HG02885 (cell line): ENCODE results near the gene ERO1B.
"Not testable (repeated sequence)": the region's sequence is repeated elsewhere in the genome, so short reads cannot be mapped to it uniquely, and the experiment has no call there.

Experiments
- ATAC-seq: cut with Tn5 transposase; IDR thresholded peaks from one replicate; pipeline ENCODE4 v1.9.1; 2021; ENCODE audit warnings: mild to moderate bottlenecking; ENCODE audit not compliant: unreplicated experiment, poor library complexity

The ERO1B gene, protein sequence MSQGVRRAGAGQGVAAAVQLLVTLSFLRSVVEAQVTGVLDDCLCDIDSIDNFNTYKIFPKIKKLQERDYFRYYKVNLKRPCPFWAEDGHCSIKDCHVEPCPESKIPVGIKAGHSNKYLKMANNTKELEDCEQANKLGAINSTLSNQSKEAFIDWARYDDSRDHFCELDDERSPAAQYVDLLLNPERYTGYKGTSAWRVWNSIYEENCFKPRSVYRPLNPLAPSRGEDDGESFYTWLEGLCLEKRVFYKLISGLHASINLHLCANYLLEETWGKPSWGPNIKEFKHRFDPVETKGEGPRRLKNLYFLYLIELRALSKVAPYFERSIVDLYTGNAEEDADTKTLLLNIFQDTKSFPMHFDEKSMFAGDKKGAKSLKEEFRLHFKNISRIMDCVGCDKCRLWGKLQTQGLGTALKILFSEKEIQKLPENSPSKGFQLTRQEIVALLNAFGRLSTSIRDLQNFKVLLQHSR

DNA sequence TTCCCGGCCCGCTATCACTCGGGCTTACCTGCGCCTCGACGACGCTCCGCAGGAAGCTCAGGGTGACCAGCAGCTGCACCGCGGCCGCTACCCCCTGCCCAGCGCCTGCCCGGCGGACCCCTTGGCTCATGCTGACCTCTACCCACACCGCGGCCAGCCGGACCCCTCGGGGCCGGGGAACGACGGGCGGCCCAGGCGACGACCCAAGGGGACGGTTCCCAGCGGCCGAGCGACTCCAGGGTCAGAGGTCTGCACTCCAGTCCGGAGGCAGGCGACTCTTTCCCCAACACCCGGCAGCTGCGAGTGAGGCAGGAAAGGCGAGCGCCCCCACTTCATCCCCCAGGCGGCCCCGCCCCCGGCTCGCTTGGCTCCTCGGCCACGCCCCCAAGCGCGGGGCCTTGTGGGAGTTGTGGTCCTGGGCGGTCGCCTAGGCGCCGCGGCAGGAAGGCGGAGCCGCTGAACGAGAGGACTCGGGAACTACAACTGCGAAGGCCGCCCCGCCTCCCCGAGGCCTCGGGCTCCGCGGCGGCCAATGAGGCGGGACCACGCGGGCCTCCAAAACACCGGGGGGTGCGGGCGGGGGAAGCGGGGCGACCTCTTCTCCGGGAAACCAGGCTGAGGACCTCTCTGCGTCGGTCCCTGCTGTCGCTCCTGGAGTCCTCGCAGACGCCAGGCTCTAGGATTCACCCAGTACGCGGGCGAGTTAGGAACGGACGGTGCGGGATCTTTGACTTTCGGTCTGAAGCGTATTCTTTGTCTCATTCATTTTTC lies at the start of gene ERO1B:
Gene ERO1B, minus strand, starts transcription at position 305 of the 771 bp plus-strand sequence. Its CDS starts 175 bp downstream, at position 130.
- peak; percentile 83 for ATAC-seq

DNA sequence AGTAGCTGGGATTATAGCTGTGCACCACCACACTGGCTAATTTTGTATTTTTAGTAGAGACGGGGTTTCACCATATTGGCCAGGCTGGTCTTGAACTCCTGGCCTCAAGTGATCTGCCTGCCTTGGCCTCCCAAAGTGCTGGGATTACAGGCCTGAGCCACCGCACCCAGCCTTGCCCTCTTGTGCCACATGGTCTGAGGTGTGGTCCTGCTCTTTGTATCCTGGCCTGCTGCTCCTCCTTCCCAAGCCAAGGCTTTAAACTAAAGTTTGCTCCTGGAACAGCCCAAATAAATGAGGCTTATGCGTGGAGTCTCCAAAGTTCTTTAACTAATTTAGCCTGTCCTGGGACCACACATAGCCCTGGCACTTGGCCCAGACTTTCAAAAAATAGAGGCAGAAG lies 49.7 kb upstream of the ERO1B start:
- not testable (repeated sequence) for ATAC-seq

DNA sequence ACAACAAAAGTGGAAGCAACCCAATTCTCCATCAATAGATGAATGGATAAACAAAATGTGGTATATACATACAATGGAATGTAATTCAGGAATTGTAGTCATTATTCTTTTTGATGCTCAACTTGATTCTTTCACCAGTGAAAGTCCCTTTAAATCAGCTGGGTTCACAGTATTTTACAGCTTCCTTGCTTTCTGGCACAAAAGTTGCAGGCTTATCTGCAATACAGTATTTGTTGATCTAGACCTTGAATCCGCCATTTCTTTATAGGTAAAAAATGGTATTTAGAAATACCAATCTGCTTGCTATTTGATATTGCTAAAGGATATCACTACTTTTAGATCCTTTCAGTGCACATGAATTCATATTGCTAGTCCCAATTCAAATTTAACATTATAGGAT lies 44.7 kb upstream of the ERO1B start:
- ATAC-seq, result no peak

DNA sequence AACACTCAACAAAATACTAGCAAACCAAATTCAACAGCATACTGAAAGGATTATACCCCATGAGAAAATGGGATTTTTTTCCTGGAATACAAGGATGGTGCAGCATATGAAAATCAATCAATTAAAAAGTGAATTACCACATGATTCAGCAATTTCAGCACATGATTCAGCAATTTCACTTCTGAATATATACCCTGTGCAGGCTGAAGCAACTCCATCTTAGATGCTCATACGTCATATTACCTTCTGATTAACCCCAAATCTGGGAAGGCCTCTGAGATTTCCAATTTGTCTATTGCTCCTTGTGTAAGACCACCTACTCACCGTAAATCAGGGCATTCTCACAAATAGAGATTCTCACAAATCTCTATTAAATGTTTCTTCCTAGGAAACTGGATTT lies 43.8 kb upstream of the ERO1B start:
- ATAC-seq, result no peak

DNA sequence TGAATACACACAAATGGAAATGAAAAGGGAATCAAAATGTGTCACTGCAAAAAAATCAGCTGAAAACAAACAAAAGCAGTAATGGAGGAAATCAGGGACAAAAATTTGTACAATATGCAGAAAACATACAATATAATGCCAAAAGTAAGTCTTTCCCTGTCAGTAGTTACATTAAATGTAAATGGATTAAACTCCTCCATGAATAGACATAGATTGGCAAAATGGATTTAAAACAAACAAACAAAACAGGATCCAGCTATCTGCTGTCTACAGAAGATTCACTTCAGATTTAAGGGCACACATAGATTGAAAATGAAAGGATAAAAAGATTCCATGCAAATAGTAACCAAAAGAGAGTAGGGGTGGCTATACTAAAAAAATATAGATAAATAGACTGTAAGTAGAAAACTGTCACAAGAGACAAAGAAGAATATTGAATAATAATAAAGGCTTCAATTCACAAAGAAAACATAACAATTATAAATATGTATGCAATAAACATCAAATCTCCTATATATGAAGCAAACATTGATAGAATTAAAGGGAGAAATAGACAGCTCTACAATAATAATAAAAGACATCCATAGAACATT lies 42.2 kb upstream of the ERO1B start:
- no peak for ATAC-seq

DNA sequence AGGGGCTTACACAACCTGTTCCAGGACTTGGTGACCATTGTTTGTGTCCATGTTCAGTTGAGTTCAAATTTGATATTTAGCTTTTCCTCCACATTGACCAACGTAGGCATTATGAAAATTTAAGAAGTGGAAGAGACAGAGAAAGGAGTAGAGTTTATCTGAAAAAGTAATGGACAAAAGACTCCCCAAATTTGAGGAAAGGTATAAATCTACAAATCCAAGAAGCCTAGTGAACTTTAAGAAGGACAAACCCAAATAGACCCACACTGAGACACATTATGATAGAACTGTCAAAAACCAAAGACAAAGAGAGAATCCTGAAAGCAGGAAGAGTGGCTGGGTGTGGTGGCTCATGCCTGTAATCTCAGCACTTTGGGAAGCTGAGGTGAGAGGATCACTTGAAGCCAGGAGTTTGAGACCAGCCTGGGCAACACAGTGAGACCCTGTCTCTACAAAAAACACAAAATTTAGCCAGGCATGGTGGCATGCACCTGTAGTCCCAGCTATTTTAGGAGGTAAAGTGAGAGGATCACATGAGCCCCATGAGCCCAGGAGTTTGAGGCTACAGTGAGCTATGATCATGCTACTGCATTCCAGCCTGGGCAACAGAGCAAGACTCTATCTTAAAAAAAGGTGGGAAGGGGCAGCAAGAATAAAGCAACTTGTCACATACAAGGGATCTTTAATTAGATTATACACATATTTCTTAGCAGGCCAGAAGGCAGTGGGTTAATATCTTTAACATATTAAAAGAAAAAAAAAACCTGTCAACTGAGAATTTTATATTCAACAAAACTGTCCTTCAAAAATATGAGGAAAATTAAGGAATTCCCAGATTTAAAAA lies 41.0 kb upstream of the ERO1B start:
- no peak for ATAC-seq

DNA sequence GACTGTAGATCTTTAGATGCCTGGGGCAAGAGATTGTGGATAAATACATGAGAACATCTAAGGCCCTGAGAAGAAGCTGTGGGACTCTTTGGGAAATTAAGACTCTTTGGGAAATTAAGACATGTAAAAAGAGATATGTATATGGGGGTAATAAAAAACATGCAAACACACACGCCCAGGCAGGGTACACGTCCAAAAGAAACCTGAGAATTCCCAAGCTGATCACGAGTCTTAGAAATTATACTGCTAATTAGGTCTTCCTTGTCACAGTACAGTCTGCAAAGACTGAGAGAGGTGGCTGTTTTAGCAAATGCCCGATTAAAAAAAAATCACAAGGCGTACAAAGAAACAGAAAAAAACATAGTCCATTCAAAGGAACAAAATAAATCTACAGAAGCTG lies 39.3 kb upstream of the ERO1B start:
- ATAC-seq, result no peak

DNA sequence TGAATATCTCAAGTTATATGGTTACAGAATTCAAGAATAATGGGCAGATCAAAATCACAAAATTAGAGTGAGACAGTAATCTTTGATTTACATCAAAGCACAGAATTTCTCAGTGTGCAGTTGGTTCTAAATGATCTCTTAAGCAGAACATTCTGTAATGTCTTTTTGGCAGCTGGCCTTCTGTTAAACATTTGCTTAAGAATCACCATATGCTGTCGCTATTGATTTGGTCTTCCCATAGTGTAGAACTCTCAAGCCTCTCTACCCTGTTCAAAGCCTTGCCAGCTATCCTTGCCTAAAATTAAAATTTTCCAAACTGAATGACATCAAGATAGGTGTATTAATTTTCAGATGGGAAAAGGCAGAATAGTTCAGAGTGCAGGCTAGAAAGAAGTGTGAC lies 38.9 kb upstream of the ERO1B start:
- ATAC-seq, result no peak

DNA sequence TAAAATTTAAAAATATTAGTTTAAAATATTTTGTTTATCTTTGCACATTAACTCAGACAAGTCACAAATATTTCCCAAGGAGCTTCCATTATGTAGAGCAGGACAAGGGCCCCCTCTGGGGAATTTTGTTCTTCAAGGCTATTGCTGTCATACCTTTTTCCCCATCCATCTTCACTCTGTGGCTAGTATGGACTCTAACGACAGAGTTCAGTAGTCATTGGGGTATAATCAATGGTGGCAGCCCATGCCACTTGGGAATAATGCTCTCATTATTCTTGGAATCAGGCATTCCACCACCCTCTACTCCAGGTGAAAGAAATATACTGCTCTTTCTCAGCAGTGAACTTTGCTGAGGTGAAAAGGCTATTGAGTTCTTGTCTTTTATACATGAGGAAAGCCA lies 38.5 kb upstream of the ERO1B start:
- no peak for ATAC-seq

DNA sequence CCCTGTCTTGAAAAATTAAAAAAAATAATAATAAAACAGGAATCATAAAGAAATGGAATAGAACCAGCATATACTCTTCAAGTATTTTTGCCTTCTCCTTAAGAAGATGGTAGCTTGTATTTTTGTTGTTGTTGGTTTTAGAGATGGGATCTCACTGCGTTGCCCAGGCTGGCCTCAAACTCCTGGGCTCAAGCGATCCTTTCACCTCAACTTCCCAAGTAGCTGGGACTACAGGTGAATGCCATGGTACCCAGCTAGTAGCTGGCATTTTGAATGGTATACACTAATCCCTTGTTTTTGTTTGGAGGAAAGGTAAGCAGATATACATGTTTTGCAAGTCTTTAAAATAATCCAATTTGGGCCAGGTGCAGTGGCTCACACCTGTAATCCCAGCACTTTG lies 34.7 kb upstream of the ERO1B start:
- no peak for ATAC-seq

DNA sequence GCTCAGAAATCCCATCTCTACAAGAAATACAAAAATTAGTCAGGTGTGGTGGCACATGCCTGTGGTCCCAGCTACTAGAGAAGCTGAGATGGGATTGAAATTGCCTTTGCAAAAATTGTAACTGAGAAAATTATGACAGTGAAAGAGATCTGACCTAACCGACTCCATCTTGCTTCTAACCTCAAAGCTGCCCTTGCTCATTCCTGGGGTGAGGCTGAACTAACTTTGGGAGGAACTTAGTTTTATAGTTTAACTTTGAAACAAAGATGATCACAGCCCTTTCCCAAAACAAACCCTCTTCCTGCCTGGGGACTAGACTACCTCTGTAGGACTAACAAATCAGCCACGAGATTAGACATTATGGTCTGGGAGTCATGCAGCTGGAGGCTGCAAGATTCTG lies 33.8 kb upstream of the ERO1B start:
- ATAC-seq, result no peak

DNA sequence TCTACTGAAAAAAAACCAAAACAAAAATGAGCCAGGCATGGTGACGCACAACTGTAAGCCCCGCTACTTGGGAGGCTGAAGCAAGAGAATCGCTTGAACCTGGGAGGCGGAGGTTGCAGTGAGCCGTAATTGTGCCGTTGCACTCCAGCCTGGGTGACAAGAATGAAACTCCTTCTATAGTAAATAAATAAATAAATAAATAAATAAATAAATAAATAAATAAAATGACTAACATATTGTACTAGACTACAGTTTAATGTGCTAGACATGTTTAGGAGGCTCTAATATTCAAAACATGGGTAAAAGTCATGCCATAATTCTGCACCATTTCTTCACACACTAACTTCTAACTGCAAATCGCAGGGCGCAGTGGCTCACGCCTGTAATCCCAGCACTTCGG lies 33.3 kb upstream of the ERO1B start:
- no peak for ATAC-seq

DNA sequence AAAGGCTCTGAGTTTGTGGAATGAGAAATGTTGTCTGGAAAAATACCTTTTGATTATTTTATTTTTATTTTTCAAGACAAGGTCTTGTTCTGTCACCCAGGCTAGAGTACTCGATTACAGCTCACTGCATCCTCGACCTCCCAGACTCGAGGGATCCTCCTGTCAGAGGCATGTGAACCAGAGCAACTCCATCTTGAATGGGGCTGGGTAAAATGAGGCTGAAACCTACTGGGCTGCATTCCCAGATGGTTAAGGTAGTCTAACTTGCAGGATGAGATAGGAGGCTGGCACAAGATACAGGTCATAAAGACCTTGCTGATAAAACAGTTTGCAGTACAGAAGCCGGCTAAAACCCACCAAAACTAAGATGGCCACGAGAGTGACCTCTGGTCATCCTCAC lies 32.3 kb upstream of the ERO1B start:
- ATAC-seq, result not testable (repeated sequence)

DNA sequence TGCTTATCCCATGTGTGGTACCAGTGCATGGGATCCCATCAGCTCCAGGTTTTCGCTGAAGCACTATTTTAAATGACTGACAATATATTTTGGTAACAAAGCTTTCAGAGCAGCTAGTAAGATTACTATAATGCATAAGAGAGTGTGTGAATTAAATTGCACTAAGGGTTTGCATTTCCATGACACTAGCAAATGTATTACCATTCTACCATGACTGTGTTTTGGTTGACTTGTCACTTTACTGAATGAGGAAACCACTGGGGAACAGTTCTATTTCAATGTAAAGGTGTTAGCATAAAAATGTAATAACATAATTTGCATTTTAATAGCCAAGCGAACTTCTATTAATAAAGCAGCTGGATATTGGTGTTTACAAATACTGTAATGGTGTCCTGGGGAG lies 31.7 kb upstream of the ERO1B start:
- no peak for ATAC-seq

DNA sequence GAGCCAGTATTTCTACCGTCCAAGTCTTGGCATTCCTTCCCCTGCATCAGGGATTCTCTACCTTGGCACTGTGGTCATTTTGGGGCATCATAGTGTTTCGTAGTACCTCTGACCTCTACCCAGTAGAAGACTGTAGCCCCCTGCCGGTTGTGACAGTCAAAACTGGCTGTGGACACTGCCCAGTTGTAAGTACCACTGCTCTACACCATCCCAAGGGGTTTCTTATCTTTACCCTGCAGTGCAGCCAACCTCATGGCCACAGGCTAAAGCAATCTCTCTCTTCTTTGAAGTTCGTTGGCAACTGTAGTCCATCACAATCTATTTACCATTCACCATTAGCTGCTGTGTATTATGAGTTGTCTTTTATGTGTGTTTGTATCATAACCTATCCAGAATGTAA lies 29.3 kb upstream of the ERO1B start:
- ATAC-seq, result no peak

DNA sequence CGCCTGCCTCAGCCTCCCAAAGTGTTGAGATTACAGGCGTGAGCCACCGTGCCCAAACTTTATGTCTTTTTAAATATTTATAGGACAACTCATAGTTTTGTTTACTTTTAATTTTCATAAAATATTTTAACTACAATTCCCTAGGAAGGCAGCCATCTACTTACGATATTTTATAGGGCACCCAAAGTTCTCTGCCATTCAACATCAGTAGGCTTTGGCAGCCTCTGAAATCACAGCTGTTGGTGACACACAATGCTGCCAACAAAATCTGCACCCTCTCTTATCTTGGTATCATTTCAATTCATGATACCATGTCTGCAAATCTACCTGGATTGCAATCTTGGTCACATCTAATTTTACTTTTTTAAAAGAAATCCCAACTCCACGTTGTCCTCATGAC lies 27.1 kb upstream of the ERO1B start:
- no peak for ATAC-seq

DNA sequence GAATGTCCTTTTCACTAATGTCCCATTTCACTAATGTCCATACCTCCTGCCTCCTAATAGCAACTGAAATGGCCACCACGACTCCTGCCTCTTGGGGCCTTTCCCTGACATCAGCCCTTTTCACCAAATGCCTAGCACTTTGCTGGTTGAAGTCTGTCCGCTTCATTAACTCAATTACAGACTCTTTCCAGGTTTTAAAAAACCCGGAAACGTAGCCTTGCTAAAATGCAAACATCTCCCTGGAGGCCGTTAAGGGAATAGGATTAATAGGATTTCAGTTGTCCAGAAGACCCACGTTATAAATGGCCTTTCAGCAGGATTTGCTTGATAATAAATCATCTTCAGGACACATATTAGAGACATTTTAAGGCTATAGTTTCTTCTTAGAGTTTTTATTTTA lies 25.7 kb upstream of the ERO1B start:
- no peak for ATAC-seq

DNA sequence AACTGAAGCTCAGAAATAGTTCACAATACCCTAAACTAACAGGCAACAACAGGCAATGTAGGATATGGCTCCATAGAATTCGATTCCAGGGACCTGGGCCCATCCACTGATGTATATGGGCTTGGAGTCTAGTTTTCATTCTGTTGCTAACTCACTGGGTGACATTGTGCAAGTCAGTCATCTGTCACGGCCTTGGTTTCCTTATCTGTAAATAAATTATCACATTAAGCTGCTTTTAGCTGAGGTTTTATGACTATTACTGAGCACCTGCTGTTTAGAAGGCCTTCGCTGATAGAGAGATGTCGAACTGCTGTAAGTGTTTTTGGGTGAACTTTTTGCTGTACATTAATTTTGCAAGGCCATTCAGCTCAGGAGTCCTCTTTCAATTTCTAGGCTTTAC lies 22.9 kb upstream of the ERO1B start:
- no peak for ATAC-seq

DNA sequence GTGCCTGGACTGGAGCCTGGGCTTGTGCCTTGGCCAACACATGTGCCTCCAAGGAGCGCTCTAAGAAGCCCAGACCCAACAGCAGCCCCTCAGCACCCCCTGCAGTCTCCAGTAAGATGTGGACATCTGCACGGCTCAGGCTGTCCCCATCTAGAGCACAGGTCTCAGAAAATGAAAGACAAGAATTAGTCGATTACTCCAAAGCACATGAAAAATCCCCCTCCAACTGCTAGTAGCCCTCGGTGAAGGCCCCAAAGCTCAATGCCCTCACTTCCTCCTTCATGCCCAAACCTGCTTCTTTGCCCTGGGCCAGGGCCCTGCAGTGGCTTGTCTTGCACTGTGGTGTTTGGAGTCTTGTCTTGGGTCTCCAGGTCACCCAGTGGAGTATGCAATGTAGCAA lies 21.9 kb upstream of the ERO1B start:
- peak; percentile 70 for ATAC-seq

DNA sequence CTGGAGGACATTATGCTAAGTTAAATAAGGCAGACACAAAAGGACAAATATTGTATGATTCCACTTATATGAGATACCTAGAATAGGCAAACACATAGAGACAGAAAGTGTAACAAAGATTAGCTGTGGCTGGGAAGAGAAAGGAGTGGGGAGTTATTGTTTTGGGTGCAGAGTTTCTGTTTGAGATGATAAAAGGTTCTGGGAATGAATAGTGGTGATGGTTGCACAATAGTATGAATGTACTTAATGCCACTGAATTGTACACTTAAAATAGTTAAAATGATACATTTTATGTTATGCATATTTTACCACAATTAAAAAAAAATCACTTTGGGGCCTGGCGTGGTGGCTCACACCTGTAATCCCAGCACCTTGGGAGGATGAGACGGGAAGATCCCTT lies 21.2 kb upstream of the ERO1B start:
- no peak for ATAC-seq
